Fibroblast of mammary gland (primary cell): ENCODE data around the gene KRTAP12-1.
"Not testable (repeated sequence)": the region's sequence is repeated elsewhere in the genome, so short reads cannot be mapped to it uniquely, and the experiment has no call there.

Source experiments
- DNase-seq: peaks from one replicate; pipeline ENCODE4 v3.0.0-alpha.2; 2010; ENCODE audit warnings: low read depth
- H3K4me3 ChIP-seq: 2 replicates; pipeline ENCODE4 v1.5.1; 2011; ENCODE audit warnings: low read depth, mild to moderate bottlenecking, low read length, moderate library complexity; ENCODE audit not compliant: control insufficient read depth
- TF ChIP-seq, protein P1 (sequence below): conservative IDR thresholded peaks from 2 replicates; pipeline ENCODE4 v1.5.1; 2011; ENCODE audit warnings: low read depth, low read length, inconsistent platforms; ENCODE audit not compliant: control insufficient read depth, insufficient read depth

The KRTAP12-1 gene

DNA sequence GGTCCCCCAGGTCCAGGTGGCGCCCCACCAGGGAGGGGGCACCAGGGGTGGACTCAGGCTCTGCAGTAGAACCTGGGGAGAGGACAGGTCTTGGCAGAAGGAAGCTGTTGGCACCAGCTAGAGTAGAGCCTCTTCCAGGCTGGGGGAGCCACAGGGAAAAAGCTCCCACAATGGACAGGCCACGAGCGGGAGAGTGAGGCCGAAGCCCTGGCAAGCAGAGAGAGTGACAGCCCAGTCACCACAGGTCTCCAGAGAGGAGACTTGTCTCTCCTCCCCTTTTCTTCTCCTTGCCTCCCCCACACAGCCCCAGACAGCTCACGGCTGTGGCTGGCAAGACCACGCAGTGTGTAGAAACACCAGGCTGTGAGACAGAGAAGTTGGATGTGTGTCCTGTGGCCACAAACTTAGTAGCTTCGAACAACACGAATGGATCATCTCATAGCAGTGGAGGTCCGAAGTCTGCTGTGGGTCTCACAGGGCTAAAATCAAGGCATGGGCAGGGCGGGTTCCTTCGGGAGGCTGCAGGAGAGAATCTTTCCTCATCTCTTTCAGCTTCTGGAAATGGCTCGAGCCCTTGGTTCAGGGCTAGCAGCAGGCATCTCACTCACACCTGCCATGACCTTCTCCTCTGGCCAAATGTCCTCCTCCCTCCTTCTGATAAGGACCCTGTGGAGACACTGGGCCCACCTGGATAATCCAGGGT lies 30.8 kb downstream of the KRTAP12-1 start:
- no peak overlapping the region for H3K4me3 ChIP-seq
- DNase-seq, result no peak
- TF ChIP-seq, protein P1, sequence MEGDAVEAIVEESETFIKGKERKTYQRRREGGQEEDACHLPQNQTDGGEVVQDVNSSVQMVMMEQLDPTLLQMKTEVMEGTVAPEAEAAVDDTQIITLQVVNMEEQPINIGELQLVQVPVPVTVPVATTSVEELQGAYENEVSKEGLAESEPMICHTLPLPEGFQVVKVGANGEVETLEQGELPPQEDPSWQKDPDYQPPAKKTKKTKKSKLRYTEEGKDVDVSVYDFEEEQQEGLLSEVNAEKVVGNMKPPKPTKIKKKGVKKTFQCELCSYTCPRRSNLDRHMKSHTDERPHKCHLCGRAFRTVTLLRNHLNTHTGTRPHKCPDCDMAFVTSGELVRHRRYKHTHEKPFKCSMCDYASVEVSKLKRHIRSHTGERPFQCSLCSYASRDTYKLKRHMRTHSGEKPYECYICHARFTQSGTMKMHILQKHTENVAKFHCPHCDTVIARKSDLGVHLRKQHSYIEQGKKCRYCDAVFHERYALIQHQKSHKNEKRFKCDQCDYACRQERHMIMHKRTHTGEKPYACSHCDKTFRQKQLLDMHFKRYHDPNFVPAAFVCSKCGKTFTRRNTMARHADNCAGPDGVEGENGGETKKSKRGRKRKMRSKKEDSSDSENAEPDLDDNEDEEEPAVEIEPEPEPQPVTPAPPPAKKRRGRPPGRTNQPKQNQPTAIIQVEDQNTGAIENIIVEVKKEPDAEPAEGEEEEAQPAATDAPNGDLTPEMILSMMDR, result no peak

GRCh38 chr21:44650265-44650972 lies 31.5 kb downstream of the KRTAP12-1 start:
- TF ChIP-seq, protein P1, result no peak
- DNase-seq, result no peak
- no peak overlapping the region for H3K4me3 ChIP-seq

- H3K4me3 ChIP-seq, result no peak overlapping the region
- DNase-seq, result no peak
- TF ChIP-seq, protein P1, result no peak
Observed at GRCh38 chr21:44649521-44650100, 32.4 kb downstream of the KRTAP12-1 start.

GRCh38 chr21:44648557-44649311 lies 33.2 kb downstream of the KRTAP12-1 start:
- no peak for DNase-seq
- TF ChIP-seq, protein P1, result no peak
- H3K4me3 ChIP-seq, result no peak overlapping the region

GRCh38 chr21:44647222-44647552 lies 34.8 kb downstream of the KRTAP12-1 start:
- no peak overlapping the region for H3K4me3 ChIP-seq
- no peak for DNase-seq
- TF ChIP-seq, protein P1, result no peak

GRCh38 chr21:44646366-44647221 lies 35.4 kb downstream of the KRTAP12-1 start, which contains the start of gene KRTAP10-11:
Gene KRTAP10-11, plus strand, starts transcription at chr21:44646414. Its CDS starts 45 bp downstream, at chr21:44646459.
- not testable (repeated sequence) for H3K4me3 ChIP-seq, DNase-seq
